Loucy (cell line): ENCODE results near the gene PAFAH2.

Experiments
- CTCF ChIP-seq: fragments of 200-600 bp; sonication (generic); conservative IDR thresholded peaks from 2 replicates; pipeline ENCODE4 v1.5.1; 2014; ENCODE audit warnings: mild to moderate bottlenecking, antibody characterized with exemption, low read length
- EZH2phosphoT487 ChIP-seq: fragments of 200-600 bp; IDR thresholded peaks from 2 replicates; pipeline ENCODE4 v1.6.1; 2018; ENCODE audit warnings: antibody characterized with exemption, mild to moderate bottlenecking, moderate library complexity, borderline replicate concordance

DNA sequence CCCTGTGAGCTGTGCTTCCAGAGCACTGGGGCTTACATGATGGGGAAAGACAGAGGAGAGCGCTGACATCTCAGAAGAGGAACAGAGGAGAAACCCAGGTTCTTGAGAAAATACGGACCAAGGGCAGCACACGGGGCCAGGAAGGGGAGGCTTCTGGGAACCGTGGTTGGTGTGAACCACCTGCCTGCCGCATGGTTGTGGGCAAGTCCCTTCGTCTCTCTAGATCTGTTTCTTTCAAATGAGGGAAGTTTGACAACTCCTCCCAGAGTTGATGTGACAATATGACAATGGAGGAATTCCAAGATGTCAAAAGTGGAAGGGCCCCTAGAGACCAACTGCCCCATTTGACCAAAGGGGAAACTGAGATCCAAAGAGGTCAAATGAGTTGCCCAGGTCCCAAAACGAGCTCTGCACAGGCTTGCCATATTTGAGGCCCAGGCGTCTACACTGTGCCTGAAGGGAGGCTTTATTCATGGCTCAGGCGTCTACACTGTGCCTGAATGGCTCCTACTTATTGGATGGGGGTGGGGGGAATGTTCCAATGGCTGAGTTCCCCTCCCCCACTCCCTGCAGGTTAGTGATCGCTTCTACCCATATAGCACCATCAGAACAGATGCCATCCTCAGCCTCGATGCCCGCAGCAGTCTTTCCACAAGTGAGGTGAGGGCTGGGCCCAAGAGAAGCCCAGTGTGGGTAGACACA lies 34.9 kb upstream of the PAFAH2 start:
- TF ChIP-seq CTCF (no peak), EZH2phosphoT487 (no peak)
